OCI-LY7 (cell line): ENCODE data around the gene C18orf32.

Experiments
- EZH2phosphoT487 ChIP-seq: fragments of 200-600 bp; sonication (generic); IDR thresholded peaks from 2 replicates; pipeline ENCODE4 v1.6.1; 2018; ENCODE audit warnings: low read depth, borderline replicate concordance, mild to moderate bottlenecking, mixed run types, antibody characterized with exemption, low read length, moderate library complexity, mixed read lengths
- TF ChIP-seq, protein P1 (sequence below): fragments of 200-600 bp; sonication (generic); conservative IDR thresholded peaks from 2 replicates; pipeline ENCODE4 v1.5.1; 2014; ENCODE audit warnings: mild to moderate bottlenecking, antibody characterized with exemption, low read length, moderate library complexity, mixed read lengths

DNA sequence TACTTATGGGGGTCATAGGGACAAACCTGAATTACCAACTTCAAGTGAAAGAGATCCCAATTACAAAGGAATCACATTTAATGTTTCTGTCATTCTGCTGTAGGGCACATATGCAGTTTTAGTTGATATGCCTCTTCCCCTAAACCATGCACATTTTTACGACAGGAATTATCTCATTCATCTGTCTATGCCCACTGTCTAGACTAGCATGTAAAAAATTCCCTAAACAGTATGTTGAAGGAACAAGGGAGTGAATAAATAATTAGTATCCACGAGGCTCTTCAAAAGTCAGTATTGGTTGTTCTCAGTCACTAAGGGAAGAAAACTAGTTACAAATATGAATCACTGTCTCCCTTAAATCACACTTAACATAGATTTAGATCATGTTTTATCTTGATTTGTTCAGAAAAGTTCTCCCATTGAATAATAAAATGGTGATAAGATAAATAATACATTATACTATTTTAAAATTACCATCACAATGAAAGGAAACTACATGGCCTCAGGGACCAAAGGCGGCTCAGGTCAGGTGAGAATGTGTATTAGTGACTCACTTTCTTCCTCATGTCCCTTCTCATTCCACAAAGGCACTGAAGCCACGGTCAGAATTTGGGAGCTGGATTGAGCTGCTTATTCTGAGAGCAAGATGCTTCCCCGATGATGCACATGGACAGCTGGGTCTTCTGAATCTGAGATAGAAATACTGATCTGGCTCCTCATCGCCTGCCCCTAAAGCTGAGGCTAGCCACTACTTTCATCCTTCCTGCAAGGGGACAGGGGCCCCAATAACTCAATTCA, 55.7 kb downstream of the C18orf32 start:
- TF ChIP-seq, protein P1, sequence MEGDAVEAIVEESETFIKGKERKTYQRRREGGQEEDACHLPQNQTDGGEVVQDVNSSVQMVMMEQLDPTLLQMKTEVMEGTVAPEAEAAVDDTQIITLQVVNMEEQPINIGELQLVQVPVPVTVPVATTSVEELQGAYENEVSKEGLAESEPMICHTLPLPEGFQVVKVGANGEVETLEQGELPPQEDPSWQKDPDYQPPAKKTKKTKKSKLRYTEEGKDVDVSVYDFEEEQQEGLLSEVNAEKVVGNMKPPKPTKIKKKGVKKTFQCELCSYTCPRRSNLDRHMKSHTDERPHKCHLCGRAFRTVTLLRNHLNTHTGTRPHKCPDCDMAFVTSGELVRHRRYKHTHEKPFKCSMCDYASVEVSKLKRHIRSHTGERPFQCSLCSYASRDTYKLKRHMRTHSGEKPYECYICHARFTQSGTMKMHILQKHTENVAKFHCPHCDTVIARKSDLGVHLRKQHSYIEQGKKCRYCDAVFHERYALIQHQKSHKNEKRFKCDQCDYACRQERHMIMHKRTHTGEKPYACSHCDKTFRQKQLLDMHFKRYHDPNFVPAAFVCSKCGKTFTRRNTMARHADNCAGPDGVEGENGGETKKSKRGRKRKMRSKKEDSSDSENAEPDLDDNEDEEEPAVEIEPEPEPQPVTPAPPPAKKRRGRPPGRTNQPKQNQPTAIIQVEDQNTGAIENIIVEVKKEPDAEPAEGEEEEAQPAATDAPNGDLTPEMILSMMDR, result no peak
- TF ChIP-seq EZH2phosphoT487, result no peak
